HepG2 (cell line): ENCODE measurements around the gene ANKUB1. TPM values are rescaled to one million over a fixed set of nuclear protein-coding genes. Genes with fewer than 3 reads are reported as not detected.

ENCODE experiments used
- ATAC-seq: fragments of 200-7000 bp; cut with Tn5 transposase; 3 replicates; pipeline ENCODE4 v1.9.1; 2020; ENCODE audit warnings: mild to moderate bottlenecking, moderate library complexity
- BruUV-seq: library from RNA; stranded (reverse); fragments of 400-500 nt; replicated peaks from 2 replicates; lab custom pipeline; 2021; lab: Mats Ljungman, UMichigan
- CTCF ChIA-PET: fragments of 300-600 bp; formaldehyde crosslinking; extraction: SDS; loops from one replicate; lab custom pipeline; 2021; ENCODE audit warnings: low total read pairs, inconsistent platforms, low intra/inter-chr PET ratio; lab: Yijun Ruan, JAX
- POLR2A ChIA-PET: fragments of 350-600 bp; sonication (Branson Sonifier 250); formaldehyde crosslinking; loops from one replicate; lab custom pipeline; 2020; ENCODE audit warnings: antibody characterized with exemption, inconsistent platforms; lab: Yijun Ruan, JAX
- DNase-seq: peaks from one replicate; pipeline ENCODE4 v3.0.0-alpha.2; 2015; ENCODE audit warnings: low spot score
- FAIRE-seq: peaks from 3 replicates; lab custom pipeline; 2011; peaks lifted over from hg19 to GRCh38; lab: Jason Lieb, UNC
- H2AFZ ChIP-seq: one replicate; pipeline ENCODE4 v1.6.1; 2011; ENCODE audit warnings: low read length, inconsistent platforms
- H3K27ac ChIP-seq: fragments of 300-600 bp; 3 replicates; pipeline ENCODE4 v1.8.0; 2011; ENCODE audit warnings: mixed run types, mild to moderate bottlenecking, mixed read lengths, low read length, inconsistent platforms; ENCODE audit not compliant: insufficient read depth; ENCODE audit errors: extremely low read length
- H3K27me3 ChIP-seq, 2 experiments: fragments of 200-600 bp in 1 of 2; 2 replicates in 1 of 2; 3 replicates in 1 of 2; pipeline versions ENCODE4 v1.6.0 to v1.8.0; 2011; ENCODE audit warnings: low read length in 2 of 2, mild to moderate bottlenecking in 2 of 2, moderate library complexity in 2 of 2, inconsistent platforms in 1 of 2; ENCODE audit not compliant: insufficient read depth in 2 of 2, control insufficient read depth in 1 of 2
- H3K36me3 ChIP-seq, 2 experiments: fragments of 200-600 bp in 1 of 2; replicated peaks in 1 of 2; 2 replicates in 1 of 2; 3 replicates in 1 of 2; pipeline versions ENCODE4 v1.5.1 to v1.8.0; 2011; ENCODE audit warnings: low read length in 2 of 2, inconsistent platforms in 1 of 2; ENCODE audit not compliant: insufficient read depth in 2 of 2, control insufficient read depth in 1 of 2
- H3K4me1 ChIP-seq: 2 replicates; pipeline ENCODE4 v1.5.1; 2012; ENCODE audit warnings: low read length, inconsistent platforms; ENCODE audit not compliant: insufficient read depth
- H3K4me2 ChIP-seq: 2 replicates; pipeline ENCODE4 v1.6.0; 2011; ENCODE audit warnings: low read depth, low read length, inconsistent platforms
- H3K4me3 ChIP-seq, 3 experiments: fragments of 200-600 bp in 1 of 3; sonication (generic), shearing (Covaris generic) in 1 of 3; replicated peaks in 1 of 3; 2 replicates each; pipeline ENCODE4 v1.5.1; 2011 to 2016; ENCODE audit warnings: low read length in 3 of 3, inconsistent platforms in 2 of 3, low read depth in 2 of 3, mild to moderate bottlenecking in 2 of 3, control low read depth in 1 of 3, mixed read lengths in 1 of 3; ENCODE audit not compliant: insufficient read depth in 1 of 3
- H3K79me2 ChIP-seq: one replicate; pipeline ENCODE4 v1.6.1; 2011; ENCODE audit warnings: low read length, inconsistent platforms; ENCODE audit not compliant: insufficient read depth
- H3K9ac ChIP-seq: 2 replicates; pipeline ENCODE4 v1.6.0; 2011; ENCODE audit warnings: mild to moderate bottlenecking, low read depth, low read length, inconsistent platforms; ENCODE audit not compliant: insufficient read depth
- H3K9me3 ChIP-seq: 2 replicates; pipeline ENCODE4 v1.5.1; 2012; ENCODE audit warnings: mild to moderate bottlenecking, low read length
- H4K20me1 ChIP-seq: 2 replicates; pipeline ENCODE4 v1.6.0; 2011; ENCODE audit warnings: inconsistent platforms, mild to moderate bottlenecking, low read length, moderate library complexity; ENCODE audit not compliant: insufficient read depth
- ELF1 ChIP-seq: sonication (generic); formaldehyde crosslinking; IDR thresholded peaks from 2 replicates; pipeline ENCODE4 v1.4.0; 2020; ENCODE audit warnings: missing genetic modification reagents
- FOSL1 ChIP-seq: sonication (generic); formaldehyde crosslinking; IDR thresholded peaks from 2 replicates; pipeline ENCODE4 v1.9.0; 2021; ENCODE audit warnings: missing genetic modification reagents, borderline replicate concordance
- GATAD1 ChIP-seq: IDR thresholded peaks from 2 replicates; pipeline ENCODE4 v1.6.1; 2016; ENCODE audit warnings: missing genetic modification reagents, missing compliant biosample characterization
- HNRNPUL1 ChIP-seq: fragments of 200-400 bp; formaldehyde crosslinking; IDR thresholded peaks from 2 replicates; pipeline ENCODE4 v1.6.1; 2017; ENCODE audit warnings: low read depth, mild to moderate bottlenecking, low read length, moderate library complexity
- JARID2 ChIP-seq: sonication (generic); formaldehyde crosslinking; IDR thresholded peaks from 2 replicates; pipeline ENCODE4 v1.8.1; 2023; ENCODE audit warnings: missing genetic modification reagents, inconsistent platforms; ENCODE audit not compliant: insufficient replicate concordance
- KDM5A ChIP-seq: fragments of 200-600 bp; sonication (generic); IDR thresholded peaks from 2 replicates; pipeline ENCODE4 v1.7.0; 2018; ENCODE audit warnings: antibody characterized with exemption, mild to moderate bottlenecking, low read length, borderline replicate concordance
- MEIS1 ChIP-seq: sonication (generic); formaldehyde crosslinking; IDR thresholded peaks from 2 replicates; pipeline ENCODE4 v1.9.0; 2021; ENCODE audit warnings: mild to moderate bottlenecking, missing genetic modification reagents, moderate library complexity, borderline replicate concordance
- MTA3 ChIP-seq: sonication (generic); formaldehyde crosslinking; IDR thresholded peaks from 2 replicates; pipeline ENCODE4 v1.4.0; 2020; ENCODE audit warnings: missing genetic modification reagents
- PAX8 ChIP-seq: sonication (generic); formaldehyde crosslinking; IDR thresholded peaks from 2 replicates; pipeline ENCODE4 v1.8.0; 2022; ENCODE audit warnings: mild to moderate bottlenecking, missing genetic modification reagents, borderline replicate concordance
- PCBP1 ChIP-seq: fragments of 200-400 bp; formaldehyde crosslinking; IDR thresholded peaks from 2 replicates; pipeline ENCODE4 v1.6.1; 2017; ENCODE audit warnings: mild to moderate bottlenecking, low read depth, low read length, borderline replicate concordance
- SKI ChIP-seq: fragments of 450-650 bp; IDR thresholded peaks from one replicate; pipeline ENCODE4 v1.6.1; 2018; ENCODE audit warnings: mild to moderate bottlenecking; ENCODE audit not compliant: partially characterized antibody
- ZBTB3 ChIP-seq: sonication (generic); formaldehyde crosslinking; IDR thresholded peaks from 2 replicates; pipeline ENCODE4 v1.4.0; 2020; ENCODE audit warnings: low read depth, mild to moderate bottlenecking, moderate library complexity, missing genetic modification reagents, borderline replicate concordance
- ZNF17 ChIP-seq: sonication (generic); formaldehyde crosslinking; IDR thresholded peaks from 2 replicates; pipeline ENCODE4 v1.5.0; 2020; ENCODE audit warnings: mild to moderate bottlenecking, missing genetic modification reagents
- ZNF343 ChIP-seq: sonication (generic); formaldehyde crosslinking; IDR thresholded peaks from 2 replicates; pipeline ENCODE4 v1.4.0; 2020; ENCODE audit warnings: mild to moderate bottlenecking, missing genetic modification reagents
- ZNF75D ChIP-seq: sonication (generic); formaldehyde crosslinking; IDR thresholded peaks from 2 replicates; pipeline ENCODE4 v1.8.1; 2023; ENCODE audit warnings: missing genetic modification reagents, mild to moderate bottlenecking, borderline replicate concordance
- ZNF773 ChIP-seq: sonication (generic); formaldehyde crosslinking; IDR thresholded peaks from 2 replicates; pipeline ENCODE4 v1.4.0; 2020; ENCODE audit warnings: missing genetic modification reagents, borderline replicate concordance
- ZNF775 ChIP-seq: sonication (generic); formaldehyde crosslinking; IDR thresholded peaks from 2 replicates; pipeline ENCODE4 v1.4.0; 2020; ENCODE audit warnings: missing genetic modification reagents, mild to moderate bottlenecking, moderate library complexity, borderline replicate concordance
- WGBS: methylation state at CpG from one replicate; pipeline ENCODE4 v1.1.6; 2017; ENCODE audit warnings: low lambda C conversion rate; 5-methylcytosine and 5-hydroxymethylcytosine counted together
- in situ Hi-C: cut with HindIII; loops from 2 replicates; pipeline ENCODE4 v1.10.0; 2017; ENCODE audit warnings: low pct_unique_long_range_greater_than_20kb; ENCODE audit not compliant: extremely low pct_ligation_motif_present
- intact Hi-C: fragments of 100-400 bp; cut with micrococcal nuclease; formaldehyde crosslinking; loops from one replicate; pipeline ENCODE4 v1.10.0; 2022; ENCODE audit not compliant: unreplicated experiment
- polyA plus RNA-seq, 8 experiments: library from polyadenylated mRNA; depleted of rRNA in 3 of 8; stranded (reverse) in 7 of 8; unstranded in 1 of 8; fragments of >200 nt; fragmentation: Illumina TruSeq in 4 of 8; extraction: Trizol in 4 of 8; gene quantifications; 2 replicates each; pipeline versions ENCODE4 v1.2.1 to v1.2.3, GENCODE V29; 2011 to 2016; ENCODE audit warnings: low read depth in 4 of 8, missing spikeins in 1 of 8, mixed read lengths in 1 of 8; ENCODE audit not compliant: insufficient read depth in 1 of 8
- total RNA-seq, 5 experiments: library from RNA; depleted of rRNA; stranded (reverse); fragments of >200 nt; fragmentation: Illumina TruSeq; extraction: Trizol; gene quantifications; 2 replicates each; pipeline ENCODE4 v1.2.3, GENCODE V29; 2016; ENCODE audit warnings: low read depth in 1 of 5
- TF ChIP-seq, protein P1 (sequence below): sonication (generic); formaldehyde crosslinking; IDR thresholded peaks from 2 replicates; pipeline ENCODE4 v1.8.0; 2022; ENCODE audit warnings: mild to moderate bottlenecking, missing genetic modification reagents, moderate library complexity
- TF ChIP-seq, protein P2 (sequence below): sonication (generic); formaldehyde crosslinking; IDR thresholded peaks from 2 replicates; pipeline ENCODE4 v1.8.1; 2022; ENCODE audit warnings: low read depth, mild to moderate bottlenecking, missing genetic modification reagents

ANKUB1 gene
- total and polyA plus RNA-seq, 2 of the 13 experiments (the other 11 are each of a cell fraction or from before 2014, with no cell fraction given): not detected

DNA sequence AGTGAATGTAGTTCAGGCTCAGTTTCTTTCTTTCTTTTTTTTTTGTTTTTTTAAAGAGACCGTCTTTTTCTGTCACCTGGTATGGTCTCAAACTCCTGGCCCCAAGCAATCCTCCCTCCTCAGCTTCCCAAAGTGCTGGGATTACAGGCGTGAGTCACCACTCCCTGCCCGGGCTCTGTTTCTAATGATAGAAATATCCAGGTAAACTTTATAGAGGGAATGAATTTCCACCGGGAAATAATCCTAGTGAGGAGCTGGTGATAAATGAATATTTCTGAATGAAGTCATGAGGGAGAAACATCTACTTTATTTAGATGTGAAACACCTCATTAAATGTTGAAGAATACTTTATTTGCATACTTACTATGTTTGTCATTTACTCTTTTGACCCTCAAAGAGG is 27.8 kb upstream of the ANKUB1 start:
- Histone ChIP-seq H3K4me2 (no peak overlapping the region), H3K9ac (no peak overlapping the region), H3K4me3 (no peak overlapping the region), H2AFZ (no peak overlapping the region), H3K79me2 (peaks cover 99% of the 10 kb centered on the region), H3K27me3 (no peaks in the 10 kb centered on the region), H3K27ac (no peak overlapping the region), H3K36me3 (no peaks in the 10 kb centered on the region), H3K9me3 (no peaks in the 10 kb centered on the region), H4K20me1 (peaks cover 30% of the 10 kb centered on the region), H3K4me1 (peaks cover 31% of the 10 kb centered on the region)
- DNase-seq (no peak), FAIRE-seq (no peak), ATAC-seq (no peak)
- POLR2A ChIA-PET: no interaction called here
- in situ Hi-C loops: no loop called here
- TF ChIP-seq ZNF775 (CRISPR knock-in tag): no peak
- TF ChIP-seq ZNF773 (CRISPR knock-in tag): no peak
- no peak for TF ChIP-seq ZNF343 (CRISPR knock-in tag)
- no peak for TF ChIP-seq PCBP1
- TF ChIP-seq FOSL1: no peak
- TF ChIP-seq PAX8 (CRISPR knock-in tag): no peak
- TF ChIP-seq ZNF75D (CRISPR knock-in tag): no peak
- TF ChIP-seq KDM5A: no peak
- TF ChIP-seq, protein P1, sequence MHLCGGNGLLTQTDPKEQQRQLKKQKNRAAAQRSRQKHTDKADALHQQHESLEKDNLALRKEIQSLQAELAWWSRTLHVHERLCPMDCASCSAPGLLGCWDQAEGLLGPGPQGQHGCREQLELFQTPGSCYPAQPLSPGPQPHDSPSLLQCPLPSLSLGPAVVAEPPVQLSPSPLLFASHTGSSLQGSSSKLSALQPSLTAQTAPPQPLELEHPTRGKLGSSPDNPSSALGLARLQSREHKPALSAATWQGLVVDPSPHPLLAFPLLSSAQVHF (CRISPR knock-in tag): no peak
- no peak for TF ChIP-seq MEIS1 (CRISPR knock-in tag)
- TF ChIP-seq, protein P2, sequence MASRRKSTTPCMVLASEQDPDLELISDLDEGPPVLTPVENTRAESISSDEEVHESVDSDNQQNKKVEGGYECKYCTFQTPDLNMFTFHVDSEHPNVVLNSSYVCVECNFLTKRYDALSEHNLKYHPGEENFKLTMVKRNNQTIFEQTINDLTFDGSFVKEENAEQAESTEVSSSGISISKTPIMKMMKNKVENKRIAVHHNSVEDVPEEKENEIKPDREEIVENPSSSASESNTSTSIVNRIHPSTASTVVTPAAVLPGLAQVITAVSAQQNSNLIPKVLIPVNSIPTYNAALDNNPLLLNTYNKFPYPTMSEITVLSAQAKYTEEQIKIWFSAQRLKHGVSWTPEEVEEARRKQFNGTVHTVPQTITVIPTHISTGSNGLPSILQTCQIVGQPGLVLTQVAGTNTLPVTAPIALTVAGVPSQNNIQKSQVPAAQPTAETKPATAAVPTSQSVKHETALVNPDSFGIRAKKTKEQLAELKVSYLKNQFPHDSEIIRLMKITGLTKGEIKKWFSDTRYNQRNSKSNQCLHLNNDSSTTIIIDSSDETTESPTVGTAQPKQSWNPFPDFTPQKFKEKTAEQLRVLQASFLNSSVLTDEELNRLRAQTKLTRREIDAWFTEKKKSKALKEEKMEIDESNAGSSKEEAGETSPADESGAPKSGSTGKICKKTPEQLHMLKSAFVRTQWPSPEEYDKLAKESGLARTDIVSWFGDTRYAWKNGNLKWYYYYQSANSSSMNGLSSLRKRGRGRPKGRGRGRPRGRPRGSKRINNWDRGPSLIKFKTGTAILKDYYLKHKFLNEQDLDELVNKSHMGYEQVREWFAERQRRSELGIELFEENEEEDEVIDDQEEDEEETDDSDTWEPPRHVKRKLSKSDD (CRISPR knock-in tag): no peak
- TF ChIP-seq JARID2 (CRISPR knock-in tag): no peak
- TF ChIP-seq ELF1 (CRISPR knock-in tag): no peak
- no peak for TF ChIP-seq GATAD1 (CRISPR knock-in tag)
- no peak for TF ChIP-seq MTA3 (CRISPR knock-in tag)
- no peak for TF ChIP-seq ZNF17 (CRISPR knock-in tag)
- TF ChIP-seq SKI: no peak
- TF ChIP-seq HNRNPUL1: no peak
- no peak for TF ChIP-seq ZBTB3
- CTCF ChIA-PET: no interaction called here
- no TSS peak for BruUV-seq
- intact Hi-C loops: no loop called here
- WGBS: 78% methylated on average over 4 of the region's 4 CpGs
